Measurements from ENCODE around the gene SPOCD1. TPM values are rescaled to one million over a fixed set of nuclear protein-coding genes. Genes with fewer than 3 reads are reported as not detected.

The SPOCD1 gene
- polyA plus RNA-seq, 1 of the 3 experiments (the other 2 are of a cell fraction), result 10.7 TPM

- H3K36me3 ChIP-seq (replicated peaks in 1 of 2; ENCODE audit: control insufficient read depth in 1 of 2, insufficient read depth in 2 of 2, low read length in 1 of 2), result no peaks in the 10 kb centered on the region
- no peaks in the 10 kb centered on the region for H3K79me2 ChIP-seq (ENCODE audit: insufficient read depth)
- CTCF ChIA-PET, result no interaction called here
- H3K9me3 ChIP-seq, result no peaks in the 10 kb centered on the region
- no peaks in the 10 kb centered on the region for H3K9me2 ChIP-seq
- H3K27ac ChIP-seq (ENCODE audit: low read depth in 2 of 2, low read length in 1 of 2), result no peak overlapping the region
- no peak for TF ChIP-seq CTCF (IDR thresholded peaks at IDR 0.05)
- TF ChIP-seq NFIC (IDR thresholded peaks at IDR 0.05; ENCODE audit: borderline replicate concordance), result no peak
- TF ChIP-seq TAF1 (IDR thresholded peaks at IDR 0.05; ENCODE audit: borderline replicate concordance, low read depth, low read length), result no peak
- TF ChIP-seq USF2 (IDR thresholded peaks at IDR 0.05; ENCODE audit: borderline replicate concordance, low read depth, low read length), result no peak
- TF ChIP-seq, protein P1, sequence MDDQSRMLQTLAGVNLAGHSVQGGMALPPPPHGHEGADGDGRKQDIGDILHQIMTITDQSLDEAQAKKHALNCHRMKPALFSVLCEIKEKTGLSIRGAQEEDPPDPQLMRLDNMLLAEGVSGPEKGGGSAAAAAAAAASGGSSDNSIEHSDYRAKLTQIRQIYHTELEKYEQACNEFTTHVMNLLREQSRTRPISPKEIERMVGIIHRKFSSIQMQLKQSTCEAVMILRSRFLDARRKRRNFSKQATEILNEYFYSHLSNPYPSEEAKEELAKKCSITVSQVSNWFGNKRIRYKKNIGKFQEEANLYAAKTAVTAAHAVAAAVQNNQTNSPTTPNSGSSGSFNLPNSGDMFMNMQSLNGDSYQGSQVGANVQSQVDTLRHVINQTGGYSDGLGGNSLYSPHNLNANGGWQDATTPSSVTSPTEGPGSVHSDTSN (IDR thresholded peaks at IDR 0.05), result no peak
- no peak for TF ChIP-seq REST (IDR thresholded peaks at IDR 0.05; ENCODE audit: low read depth, low read length)
- TF ChIP-seq EP300 (IDR thresholded peaks at IDR 0.05; ENCODE audit: borderline replicate concordance in 1 of 2, low read depth in 1 of 2, low read length in 1 of 2), result no peak
- TF ChIP-seq FOSL2 (IDR thresholded peaks at IDR 0.05; ENCODE audit: borderline replicate concordance, low read depth), result no peak
- no peak for TF ChIP-seq RFX5 (IDR thresholded peaks at IDR 0.05; ENCODE audit: low read length)
- TF ChIP-seq TCF12 (IDR thresholded peaks at IDR 0.05), result no peak
- no peak for TF ChIP-seq JUND (IDR thresholded peaks at IDR 0.05)
- TF ChIP-seq ELF1 (IDR thresholded peaks at IDR 0.05), result no peak
- no peak for TF ChIP-seq GATA2 (CRISPR knock-in tag; IDR thresholded peaks at IDR 0.05)
- no peak for TF ChIP-seq FOXJ3 (CRISPR knock-in tag; IDR thresholded peaks at IDR 0.05)
- POLR2A ChIA-PET, result no interaction called here
- H3K4me1 ChIP-seq (ENCODE audit: control insufficient read depth in 1 of 2, insufficient read depth in 2 of 2, low read depth in 1 of 2, low read length in 1 of 2), result no peaks in the 10 kb centered on the region
- no peak overlapping the region for H3K4me2 ChIP-seq
- H3K9ac ChIP-seq, result no peak overlapping the region
- no peaks in the 10 kb centered on the region for H4K20me1 ChIP-seq (ENCODE audit: insufficient read depth)
- DNase-seq, result no peak
- H3K27me3 ChIP-seq (ENCODE audit: insufficient read depth), result no peaks in the 10 kb centered on the region
- no peak overlapping the region for H3K4me3 ChIP-seq (ENCODE audit: low read depth in 2 of 2, low read length in 1 of 2)
- 65% methylated on average over 4 of the region's 5 CpGs for WGBS (ENCODE audit: low lambda C conversion rate)
- H3F3A ChIP-seq (replicated peaks; ENCODE audit: insufficient read depth), result no peaks in the 10 kb centered on the region
- H2AFZ ChIP-seq (ENCODE audit: low read depth), result no peak overlapping the region
These were observed 45.5 kb upstream of the SPOCD1 start for GRCh38 chr1:31861346-31861745.

Data from SK-N-SH (cell line).